Fibroblast of lung (primary cell): ENCODE data around the gene TP53I11. TPM values are rescaled to one million over a fixed set of nuclear protein-coding genes. Genes with fewer than 3 reads are reported as not detected.

Experiments
- DNase-seq, 2 donors: peaks; one replicate each; pipeline versions ENCODE4 v3.0.0 to v3.0.0-alpha.2; 2010; ENCODE audit warnings: low read depth in 2 of 2
- H2AFZ ChIP-seq: 2 replicates; pipeline ENCODE4 v1.5.1; 2012; ENCODE audit warnings: low read length, control low read depth, inconsistent platforms
- H3K27ac ChIP-seq: 2 replicates; pipeline ENCODE4 v1.5.1; 2011; ENCODE audit warnings: low read length, control low read depth; ENCODE audit not compliant: insufficient read depth
- H3K27me3 ChIP-seq: 2 replicates; pipeline ENCODE4 v1.5.1; 2011; ENCODE audit warnings: mild to moderate bottlenecking, low read length; ENCODE audit not compliant: control insufficient read depth, insufficient read depth
- H3K36me3 ChIP-seq: 2 replicates; pipeline ENCODE4 v1.5.1; 2011; ENCODE audit warnings: low read length; ENCODE audit not compliant: control insufficient read depth, insufficient read depth
- H3K4me1 ChIP-seq: 2 replicates; pipeline ENCODE4 v1.5.1; 2011; ENCODE audit warnings: low read length; ENCODE audit not compliant: control insufficient read depth, insufficient read depth; ENCODE audit errors: extremely low read depth
- H3K4me2 ChIP-seq: 2 replicates; pipeline ENCODE4 v1.5.1; 2011; ENCODE audit warnings: low read length, control low read depth; ENCODE audit not compliant: insufficient read depth; ENCODE audit errors: extremely low read depth
- H3K4me3 ChIP-seq, 4 experiments: fragments of 200-600 bp in 1 of 4; sonication (generic) in 1 of 4; replicated peaks in 1 of 4; 2 replicates each; pipeline ENCODE4 v1.5.1; 2011 to 2016; ENCODE audit warnings: low read length in 4 of 4, low read depth in 3 of 4, mild to moderate bottlenecking in 3 of 4, control low read depth in 2 of 4, inconsistent platforms in 1 of 4, mixed read lengths in 1 of 4; ENCODE audit not compliant: insufficient read depth in 1 of 4; ENCODE audit errors: control extremely low read depth in 1 of 4
- H3K79me2 ChIP-seq: 2 replicates; pipeline ENCODE4 v1.5.1; 2012; ENCODE audit warnings: mild to moderate bottlenecking, low read length, inconsistent platforms; ENCODE audit not compliant: control insufficient read depth, insufficient read depth
- H3K9ac ChIP-seq: 2 replicates; pipeline ENCODE4 v1.5.1; 2011; ENCODE audit warnings: mild to moderate bottlenecking, low read length, control low read depth; ENCODE audit not compliant: insufficient read depth
- H3K9me3 ChIP-seq: 2 replicates; pipeline ENCODE4 v1.5.1; 2012; ENCODE audit warnings: low read depth, low read length; ENCODE audit not compliant: control insufficient read depth, insufficient read depth
- H4K20me1 ChIP-seq: 2 replicates; pipeline ENCODE4 v1.5.1; 2011; ENCODE audit warnings: low read length; ENCODE audit not compliant: control insufficient read depth, insufficient read depth; ENCODE audit errors: extremely low read depth
- EZH2 ChIP-seq: IDR thresholded peaks from 2 replicates; pipeline ENCODE4 v1.5.1; 2012; ENCODE audit warnings: low read length, control low read depth, mild to moderate bottlenecking; ENCODE audit errors: missing control alignments
- polyA plus RNA-seq, 2 donors: library from polyadenylated mRNA; depleted of rRNA in 1 of 2; stranded (reverse) in 1 of 2; unstranded in 1 of 2; fragments of >200 nt; gene quantifications; 2 replicates each; pipeline ENCODE4 v1.2.1, GENCODE V29; 2011 to 2012; ENCODE audit warnings: missing spikeins in 1 of 2
- total RNA-seq: library from RNA; depleted of rRNA; stranded (reverse); fragments of >200 nt; gene quantifications from 2 replicates; pipeline ENCODE4 v1.2.1, GENCODE V29; 2014
- TF ChIP-seq, protein P1 (sequence below), 2 donors: IDR thresholded peaks in 1 of 2; conservative IDR thresholded peaks in 1 of 2; 1 replicate in 1 of 2; 2 replicates in 1 of 2; pipeline ENCODE4 v1.5.1; 2011 to 2012; ENCODE audit warnings: low read length in 2 of 2, control low read depth in 1 of 2, inconsistent platforms in 1 of 2, low read depth in 1 of 2, mild to moderate bottlenecking in 1 of 2

The TP53I11 gene
- total and polyA plus RNA-seq, 2 donors (not counting 1 experiment from before 2014, with no cell fraction given), result 53.2 to 54.0 TPM

DNA sequence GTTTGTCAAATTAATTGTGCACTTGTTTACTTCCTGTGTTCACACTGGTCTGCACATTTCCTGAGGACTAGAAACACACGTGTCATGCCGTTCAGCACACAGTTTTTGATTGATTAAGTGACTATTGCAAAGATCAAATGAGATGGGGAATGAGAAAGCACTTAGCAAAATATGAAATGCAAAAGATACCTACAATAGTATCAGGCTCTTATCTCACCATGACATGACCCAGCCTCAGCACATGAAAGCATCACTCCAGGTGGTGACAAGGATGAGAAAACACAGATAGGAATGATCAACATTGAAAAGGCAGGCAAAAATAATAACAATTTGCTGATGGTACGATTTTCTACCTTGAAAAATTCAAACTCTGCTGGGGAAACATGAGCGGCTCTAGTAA lies 42.1 kb upstream of the TP53I11 start:
- no peak for DNase-seq
- no peak overlapping the region for H3K9ac ChIP-seq
- H3K4me1 ChIP-seq, result no peaks in the 10 kb centered on the region
- peaks cover 5% of the 10 kb centered on the region for H3K27me3 ChIP-seq
- H3K79me2 ChIP-seq, result no peaks in the 10 kb centered on the region
- no peaks in the 10 kb centered on the region for H4K20me1 ChIP-seq
- H3K36me3 ChIP-seq, result no peaks in the 10 kb centered on the region
- no peak overlapping the region for H2AFZ ChIP-seq
- no peak overlapping the region for H3K4me3 ChIP-seq
- no peaks in the 10 kb centered on the region for H3K9me3 ChIP-seq
- no peak overlapping the region for H3K27ac ChIP-seq
- no peak for TF ChIP-seq EZH2
- TF ChIP-seq, protein P1, sequence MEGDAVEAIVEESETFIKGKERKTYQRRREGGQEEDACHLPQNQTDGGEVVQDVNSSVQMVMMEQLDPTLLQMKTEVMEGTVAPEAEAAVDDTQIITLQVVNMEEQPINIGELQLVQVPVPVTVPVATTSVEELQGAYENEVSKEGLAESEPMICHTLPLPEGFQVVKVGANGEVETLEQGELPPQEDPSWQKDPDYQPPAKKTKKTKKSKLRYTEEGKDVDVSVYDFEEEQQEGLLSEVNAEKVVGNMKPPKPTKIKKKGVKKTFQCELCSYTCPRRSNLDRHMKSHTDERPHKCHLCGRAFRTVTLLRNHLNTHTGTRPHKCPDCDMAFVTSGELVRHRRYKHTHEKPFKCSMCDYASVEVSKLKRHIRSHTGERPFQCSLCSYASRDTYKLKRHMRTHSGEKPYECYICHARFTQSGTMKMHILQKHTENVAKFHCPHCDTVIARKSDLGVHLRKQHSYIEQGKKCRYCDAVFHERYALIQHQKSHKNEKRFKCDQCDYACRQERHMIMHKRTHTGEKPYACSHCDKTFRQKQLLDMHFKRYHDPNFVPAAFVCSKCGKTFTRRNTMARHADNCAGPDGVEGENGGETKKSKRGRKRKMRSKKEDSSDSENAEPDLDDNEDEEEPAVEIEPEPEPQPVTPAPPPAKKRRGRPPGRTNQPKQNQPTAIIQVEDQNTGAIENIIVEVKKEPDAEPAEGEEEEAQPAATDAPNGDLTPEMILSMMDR (conservative IDR thresholded peaks at IDR 0.05 in 1 of 2, IDR thresholded peaks at IDR 0.05 in 1 of 2; ENCODE audit: low read depth in 1 of 2, low read length in 2 of 2), result no peak
- H3K4me2 ChIP-seq, result no peak overlapping the region

DNA sequence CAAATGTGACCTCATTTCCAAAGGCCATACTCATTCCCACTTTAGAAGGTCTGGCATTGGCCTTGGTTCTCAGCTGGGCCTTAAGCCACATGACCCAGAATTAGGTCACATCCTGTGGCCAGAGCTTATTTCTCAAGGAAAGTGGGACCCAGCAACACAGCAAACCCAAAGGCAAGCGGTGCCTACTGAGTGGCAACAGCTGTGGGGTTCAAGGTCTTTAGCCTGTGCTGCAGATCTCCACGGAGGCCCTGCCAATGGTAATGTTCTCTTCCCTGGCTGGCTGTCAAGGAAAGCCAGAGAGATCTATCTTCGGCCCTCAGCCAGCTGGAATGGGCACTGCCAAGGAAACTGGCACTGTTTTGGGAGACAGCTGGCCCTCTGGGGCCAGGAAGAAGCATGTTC lies 41.5 kb upstream of the TP53I11 start:
- Histone ChIP-seq H2AFZ (no peak overlapping the region), H3K4me2 (no peak overlapping the region), H4K20me1 (no peaks in the 10 kb centered on the region), H3K36me3 (no peaks in the 10 kb centered on the region), H3K4me1 (no peaks in the 10 kb centered on the region), H3K4me3 (no peak overlapping the region), H3K27ac (no peak overlapping the region), H3K9ac (no peak overlapping the region), H3K9me3 (no peaks in the 10 kb centered on the region), H3K27me3 (peaks cover 9% of the 10 kb centered on the region), H3K79me2 (no peaks in the 10 kb centered on the region)
- no peak for DNase-seq
- TF ChIP-seq, protein P1 (conservative IDR thresholded peaks at IDR 0.05 in 1 of 2, IDR thresholded peaks at IDR 0.05 in 1 of 2; ENCODE audit: low read depth in 1 of 2, low read length in 2 of 2), result no peak
- TF ChIP-seq EZH2, result no peak

DNA sequence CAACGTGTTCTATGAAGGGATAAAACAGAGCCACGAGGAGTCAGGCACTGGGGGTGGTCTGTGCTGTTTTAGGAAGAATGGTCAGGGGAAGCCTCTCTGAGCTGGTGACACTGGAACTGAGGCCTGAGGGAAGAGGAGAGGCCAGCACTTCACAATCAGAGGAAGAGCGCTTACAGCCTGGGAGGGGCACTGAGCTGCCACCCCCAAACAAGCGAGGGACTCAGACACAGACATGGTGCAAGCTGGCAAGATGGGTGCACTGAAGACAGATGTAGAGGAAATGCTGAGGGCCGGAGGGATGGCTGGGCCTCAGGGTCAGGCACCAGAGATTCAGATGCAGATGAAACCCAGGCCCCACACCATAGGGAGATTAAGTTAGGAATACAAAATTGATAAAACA lies 40.0 kb upstream of the TP53I11 start:
- Histone ChIP-seq H3K4me1 (no peaks in the 10 kb centered on the region), H4K20me1 (no peaks in the 10 kb centered on the region), H3K9me3 (no peaks in the 10 kb centered on the region), H3K27me3 (peaks cover 10% of the 10 kb centered on the region), H3K4me3 (no peak overlapping the region), H3K36me3 (no peaks in the 10 kb centered on the region), H3K9ac (no peak overlapping the region), H2AFZ (no peak overlapping the region), H3K79me2 (no peaks in the 10 kb centered on the region), H3K4me2 (no peak overlapping the region), H3K27ac (no peak overlapping the region)
- no peak for DNase-seq
- TF ChIP-seq, protein P1 (conservative IDR thresholded peaks at IDR 0.05 in 1 of 2, IDR thresholded peaks at IDR 0.05 in 1 of 2; ENCODE audit: low read depth in 1 of 2, low read length in 2 of 2), result no peak
- TF ChIP-seq EZH2, result no peak
